Measurements from ENCODE around the gene DDC. TPM values are rescaled to one million over a fixed set of nuclear protein-coding genes. Genes with fewer than 3 reads are reported as not detected.
A peak's percentile ranks its signal among the peaks of the same experiment; 100 is the strongest.

The DDC gene
- total RNA-seq, 1 experiment from 2014 or later, result 87.0 TPM

DNA sequence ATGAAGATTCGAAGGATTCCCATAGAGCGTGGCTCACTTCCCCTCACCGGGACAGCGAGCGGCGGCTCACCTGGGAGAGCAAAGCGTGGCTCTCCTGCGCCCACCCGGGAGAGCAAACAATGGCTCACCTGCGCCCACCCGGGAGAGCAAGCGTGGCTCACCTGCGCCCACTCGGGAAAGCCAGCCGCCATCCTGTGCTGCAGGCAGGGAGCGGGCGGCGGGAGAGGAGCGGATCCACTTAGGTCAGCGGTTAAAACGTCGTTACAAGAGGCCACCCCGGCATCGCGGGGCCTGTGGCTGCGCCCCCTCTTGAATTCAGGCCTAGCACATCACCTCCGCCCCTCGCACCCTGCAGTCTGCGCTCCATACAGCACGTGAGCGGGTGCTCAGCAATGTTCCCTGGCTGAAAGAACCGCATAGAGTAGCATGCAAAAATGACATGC is 114.6 kb downstream of the DDC start:
- no peaks in the 10 kb centered on the region for H3K36me3 ChIP-seq (ENCODE audit: control insufficient read depth, insufficient read depth, low read length)
- BruUV-seq (replicated peaks), result TSS peak; percentile 65
- H3K27me3 ChIP-seq (replicated peaks; ENCODE audit: control insufficient read depth, insufficient read depth, low read length), result no peaks in the 10 kb centered on the region
- no peak for DNase-seq
- peaks cover 22% of the 10 kb centered on the region for H3K36me3 Mint-ChIP-seq (ENCODE audit: insufficient read depth, unreplicated experiment)
- intact Hi-C loops (cut with micrococcal nuclease; ENCODE audit: unreplicated experiment), result no loop called here
- H3K4me1 Mint-ChIP-seq (ENCODE audit: low read depth, unreplicated experiment), result peaks cover 18% of the 10 kb centered on the region
- ChIA-PET POLR2A (interaction anchor here (0.7 kb wide), 1 partner anchor 926 kb away, joined by 3 read pairs; no protein-coding TSS in a partner anchor), CTCF (no interaction called here)
- TF ChIP-seq, protein P1, sequence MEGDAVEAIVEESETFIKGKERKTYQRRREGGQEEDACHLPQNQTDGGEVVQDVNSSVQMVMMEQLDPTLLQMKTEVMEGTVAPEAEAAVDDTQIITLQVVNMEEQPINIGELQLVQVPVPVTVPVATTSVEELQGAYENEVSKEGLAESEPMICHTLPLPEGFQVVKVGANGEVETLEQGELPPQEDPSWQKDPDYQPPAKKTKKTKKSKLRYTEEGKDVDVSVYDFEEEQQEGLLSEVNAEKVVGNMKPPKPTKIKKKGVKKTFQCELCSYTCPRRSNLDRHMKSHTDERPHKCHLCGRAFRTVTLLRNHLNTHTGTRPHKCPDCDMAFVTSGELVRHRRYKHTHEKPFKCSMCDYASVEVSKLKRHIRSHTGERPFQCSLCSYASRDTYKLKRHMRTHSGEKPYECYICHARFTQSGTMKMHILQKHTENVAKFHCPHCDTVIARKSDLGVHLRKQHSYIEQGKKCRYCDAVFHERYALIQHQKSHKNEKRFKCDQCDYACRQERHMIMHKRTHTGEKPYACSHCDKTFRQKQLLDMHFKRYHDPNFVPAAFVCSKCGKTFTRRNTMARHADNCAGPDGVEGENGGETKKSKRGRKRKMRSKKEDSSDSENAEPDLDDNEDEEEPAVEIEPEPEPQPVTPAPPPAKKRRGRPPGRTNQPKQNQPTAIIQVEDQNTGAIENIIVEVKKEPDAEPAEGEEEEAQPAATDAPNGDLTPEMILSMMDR (IDR thresholded peaks at IDR 0.05; ENCODE audit: insufficient read depth in 1 of 2, low read depth in 1 of 2, low read length in 1 of 2, severe bottlenecking in 1 of 2, unreplicated experiment in 1 of 2), result no peak
- peak overlapping the region; percentile 79 for H3K27ac Mint-ChIP-seq (ENCODE audit: unreplicated experiment)
- H3K9me3 ChIP-seq, result no peaks in the 10 kb centered on the region
- peak overlapping the region; percentile 94 for H3K4me3 ChIP-seq (ENCODE audit: low read depth, low read length)
- H3K4me1 ChIP-seq, result peaks cover 27% of the 10 kb centered on the region
- H3K27me3 Mint-ChIP-seq (ENCODE audit: insufficient read depth, unreplicated experiment), result no peaks in the 10 kb centered on the region
- no peaks in the 10 kb centered on the region for H3K9me3 Mint-ChIP-seq (ENCODE audit: unreplicated experiment)
- H3K4me3 Mint-ChIP-seq (ENCODE audit: unreplicated experiment), result peak overlapping the region; percentile 90

- Mint-ChIP-seq H3K4me1 (ENCODE audit: low read depth, unreplicated experiment) (peaks cover 21% of the 10 kb centered on the region), H3K4me3 (ENCODE audit: unreplicated experiment) (peak within 1 kb of the TSS; percentile 90), H3K36me3 (ENCODE audit: insufficient read depth, unreplicated experiment) (peaks cover 28% of the 10 kb centered on the region), H3K27ac (ENCODE audit: unreplicated experiment) (peak within 1 kb of the TSS; percentile 79), H3K27me3 (ENCODE audit: insufficient read depth, unreplicated experiment) (no peaks in the 10 kb centered on the region), H3K9me3 (ENCODE audit: unreplicated experiment) (no peaks in the 10 kb centered on the region)
- DNase-seq, result peak; percentile 83 to 84
- peak within 1 kb of the TSS; percentile 94 for H3K4me3 ChIP-seq (ENCODE audit: low read depth, low read length)
- H3K4me1 ChIP-seq, result peaks cover 27% of the 10 kb centered on the region
- no peaks in the 10 kb centered on the region for H3K9me3 ChIP-seq
- POLR2A ChIA-PET, result interaction anchor here (0.7 to 0.9 kb wide), 2 partner anchors 115 to 926 kb away, joined by 3 read pairs; partner anchors contain the start of gene DDC
- H3K36me3 ChIP-seq (ENCODE audit: control insufficient read depth, insufficient read depth, low read length), result no peaks in the 10 kb centered on the region
- no TSS peak for BruUV-seq (replicated peaks)
- intact Hi-C loops (cut with micrococcal nuclease; ENCODE audit: unreplicated experiment), result no loop called here
- H3K27me3 ChIP-seq (replicated peaks; ENCODE audit: control insufficient read depth, insufficient read depth, low read length), result no peaks in the 10 kb centered on the region
- TF ChIP-seq, protein P1 (IDR thresholded peaks at IDR 0.05; ENCODE audit: insufficient read depth in 1 of 2, low read depth in 1 of 2, low read length in 1 of 2, severe bottlenecking in 1 of 2, unreplicated experiment in 1 of 2), result no peak
- CTCF ChIA-PET, result interaction anchor here (0.6 kb wide), 1 partner anchor 84 kb away, joined by 4 read pairs; no protein-coding TSS in a partner anchor
These were observed 115.2 kb downstream of the DDC start, which contains the start of gene FIGNL1 for GRCh38 chr7:50449881-50450589. Gene FIGNL1 (minus strand): TSS chr7:50450350. CDS start chr7:50447287, 3,063 bp downstream.

DNA sequence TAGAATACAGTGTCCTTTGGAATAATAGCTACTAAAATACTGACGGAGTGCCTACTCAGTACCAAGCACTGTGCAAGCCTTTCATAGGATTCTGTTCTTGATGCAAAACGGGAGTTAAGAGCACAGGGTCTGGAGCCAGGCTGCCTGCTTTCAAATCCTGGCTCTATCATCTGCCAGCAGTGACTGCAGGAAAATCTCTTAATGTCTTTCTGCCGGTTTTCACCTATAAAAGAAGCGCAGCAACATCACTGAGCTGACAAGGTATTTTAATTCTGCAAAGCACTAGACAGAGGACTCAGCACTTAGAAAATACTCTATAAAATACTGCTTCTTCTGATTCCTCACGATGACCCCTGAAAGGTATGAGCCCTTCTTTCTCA is 115.7 kb downstream of the DDC start:
- no peaks in the 10 kb centered on the region for H3K36me3 ChIP-seq (ENCODE audit: control insufficient read depth, insufficient read depth, low read length)
- TF ChIP-seq, protein P1 (IDR thresholded peaks at IDR 0.05; ENCODE audit: insufficient read depth in 1 of 2, low read depth in 1 of 2, low read length in 1 of 2, severe bottlenecking in 1 of 2, unreplicated experiment in 1 of 2), result no peak
- no peaks in the 10 kb centered on the region for H3K9me3 ChIP-seq
- peak overlapping the region; percentile 94 for H3K4me3 ChIP-seq (ENCODE audit: low read depth, low read length)
- Mint-ChIP-seq H3K9me3 (ENCODE audit: unreplicated experiment) (no peaks in the 10 kb centered on the region), H3K27ac (ENCODE audit: unreplicated experiment) (peak overlapping the region; percentile 79), H3K27me3 (ENCODE audit: insufficient read depth, unreplicated experiment) (no peaks in the 10 kb centered on the region), H3K4me3 (ENCODE audit: unreplicated experiment) (peak overlapping the region; percentile 90), H3K4me1 (ENCODE audit: low read depth, unreplicated experiment) (peaks cover 21% of the 10 kb centered on the region), H3K36me3 (ENCODE audit: insufficient read depth, unreplicated experiment) (peaks cover 29% of the 10 kb centered on the region)
- BruUV-seq (replicated peaks), result no TSS peak
- no peak for DNase-seq
- H3K4me1 ChIP-seq, result peaks cover 27% of the 10 kb centered on the region
- ChIA-PET CTCF (interaction anchor here (0.6 kb wide), 1 partner anchor 83 kb away, joined by 4 read pairs; no protein-coding TSS in a partner anchor), POLR2A (interaction anchor here (0.9 kb wide), 1 partner anchor 116 kb away, joined by 3 read pairs; the partner anchor contains the start of gene DDC)
- intact Hi-C loops (cut with micrococcal nuclease; ENCODE audit: unreplicated experiment), result no loop called here
- H3K27me3 ChIP-seq (replicated peaks; ENCODE audit: control insufficient read depth, insufficient read depth, low read length), result no peaks in the 10 kb centered on the region

All from Caco-2 (cell line).